OCI-LY7 (cell line): Measurements from ENCODE around the gene KLHL21. TPM values are rescaled to one million over a fixed set of nuclear protein-coding genes. Genes with fewer than 3 reads are reported as not detected.
A peak's percentile ranks its signal among the peaks of the same experiment; 100 is the strongest.

Source experiments
- BruUV-seq: library from RNA; stranded (reverse); fragments of 400-500 nt; replicated peaks from 2 replicates; lab custom pipeline; 2021; lab: Mats Ljungman, UMichigan
- CTCF ChIA-PET: fragments of 300-600 bp; sonication (Branson Sonifier 250); formaldehyde crosslinking; loops from one replicate; lab custom pipeline; 2022; ENCODE audit warnings: antibody characterized with exemption; ENCODE audit not compliant: unreplicated experiment; lab: Charles Lee
- POLR2A ChIA-PET: fragments of 300-600 bp; sonication (Branson Sonifier 250); formaldehyde crosslinking; loops from one replicate; lab custom pipeline; 2022; ENCODE audit warnings: antibody characterized with exemption; lab: Charles Lee
- DNase-seq: peaks from one replicate; pipeline ENCODE4 v3.0.0-alpha.2; 2015; ENCODE audit warnings: low spot score
- H2AFZ ChIP-seq: fragments of 200-600 bp; sonication (generic), shearing (Covaris generic); 2 replicates; pipeline ENCODE4 v1.6.1; 2014; ENCODE audit warnings: mild to moderate bottlenecking, antibody characterized with exemption, low read length, moderate library complexity
- H3K27ac ChIP-seq: fragments of 200-600 bp; sonication (generic); 2 replicates; pipeline ENCODE4 v1.5.1; 2014; ENCODE audit warnings: mixed run types, low read depth, mild to moderate bottlenecking, moderate library complexity, low read length, inconsistent platforms; ENCODE audit not compliant: poor library complexity, severe bottlenecking
- H3K36me3 ChIP-seq: fragments of 200-600 bp; sonication (generic); 2 replicates; pipeline ENCODE4 v1.6.1; 2014; ENCODE audit warnings: mild to moderate bottlenecking, antibody characterized with exemption, low read length, moderate library complexity, mixed read lengths; ENCODE audit not compliant: insufficient read depth
- H3K4me1 ChIP-seq: fragments of 200-600 bp; sonication (generic); 2 replicates; pipeline ENCODE4 v1.5.1; 2014; ENCODE audit warnings: mild to moderate bottlenecking, low read length; ENCODE audit not compliant: insufficient read depth, poor library complexity, severe bottlenecking
- H3K4me2 ChIP-seq: fragments of 200-600 bp; sonication (generic); 2 replicates; pipeline ENCODE4 v1.6.1; 2014; ENCODE audit warnings: mild to moderate bottlenecking, low read length
- H3K4me3 ChIP-seq: fragments of 200-600 bp; sonication (generic); 2 replicates; pipeline ENCODE4 v1.5.1; 2014; ENCODE audit warnings: mild to moderate bottlenecking, low read depth, low read length; ENCODE audit not compliant: poor library complexity, severe bottlenecking
- H3K79me2 ChIP-seq: fragments of 200-600 bp; sonication (generic); 2 replicates; pipeline ENCODE4 v1.6.1; 2016; ENCODE audit warnings: low read depth, mild to moderate bottlenecking, low read length, moderate library complexity, mixed read lengths; ENCODE audit not compliant: insufficient read depth
- H3K9me2 ChIP-seq: fragments of 200-600 bp; sonication (generic); 2 replicates; pipeline ENCODE4 v1.6.1; 2016; ENCODE audit warnings: mild to moderate bottlenecking, low read length, mixed read lengths; ENCODE audit not compliant: insufficient read depth
- H3K9me3 ChIP-seq: fragments of 200-600 bp; sonication (generic); 2 replicates; pipeline ENCODE4 v1.6.1; 2014; ENCODE audit warnings: mild to moderate bottlenecking, mixed run types, low read length, mixed read lengths
- H4K20me1 ChIP-seq: fragments of 200-600 bp; sonication (generic); 2 replicates; pipeline ENCODE4 v1.6.1; 2014; ENCODE audit warnings: mild to moderate bottlenecking, antibody characterized with exemption, low read length, moderate library complexity, mixed read lengths; ENCODE audit not compliant: insufficient read depth
- EZH2phosphoT487 ChIP-seq: fragments of 200-600 bp; sonication (generic); IDR thresholded peaks from 2 replicates; pipeline ENCODE4 v1.6.1; 2018; ENCODE audit warnings: low read depth, borderline replicate concordance, mild to moderate bottlenecking, mixed run types, antibody characterized with exemption, low read length, moderate library complexity, mixed read lengths
- intact Hi-C: fragments of 100-400 bp; cut with micrococcal nuclease; formaldehyde crosslinking; loops from one replicate; pipeline ENCODE4 v1.10.0; 2022; ENCODE audit not compliant: unreplicated experiment
- total RNA-seq, 2 experiments: library from RNA; depleted of rRNA in 1 of 2; stranded (reverse); fragments of >200 nt in 1 of 2; shearing (Covaris generic) in 1 of 2; gene quantifications; 2 replicates each; pipeline ENCODE4 v1.2.3, GENCODE V29; 2014 to 2022
- TF ChIP-seq, protein P1 (sequence below): fragments of 200-600 bp; sonication (generic); conservative IDR thresholded peaks from 2 replicates; pipeline ENCODE4 v1.5.1; 2014; ENCODE audit warnings: mild to moderate bottlenecking, antibody characterized with exemption, low read length, moderate library complexity, mixed read lengths

KLHL21 gene
- total RNA-seq, 2 experiments from 2014 or later, result 7.4 to 7.6 TPM

- Histone ChIP-seq H3K4me1 (peaks cover 36% of the 10 kb centered on the region), H3K79me2 (peaks cover 19% of the 10 kb centered on the region), H3K9me3 (no peaks in the 10 kb centered on the region), H3K9me2 (no peaks in the 10 kb centered on the region), H4K20me1 (no peaks in the 10 kb centered on the region), H2AFZ (no peak overlapping the region), H3K4me3 (no peak overlapping the region), H3K4me2 (peak overlapping the region; percentile 9; the same call in 1 of the 2 replicates), H3K36me3 (peaks cover 27% of the 10 kb centered on the region), H3K27ac (no peak overlapping the region)
- TF ChIP-seq, protein P1, sequence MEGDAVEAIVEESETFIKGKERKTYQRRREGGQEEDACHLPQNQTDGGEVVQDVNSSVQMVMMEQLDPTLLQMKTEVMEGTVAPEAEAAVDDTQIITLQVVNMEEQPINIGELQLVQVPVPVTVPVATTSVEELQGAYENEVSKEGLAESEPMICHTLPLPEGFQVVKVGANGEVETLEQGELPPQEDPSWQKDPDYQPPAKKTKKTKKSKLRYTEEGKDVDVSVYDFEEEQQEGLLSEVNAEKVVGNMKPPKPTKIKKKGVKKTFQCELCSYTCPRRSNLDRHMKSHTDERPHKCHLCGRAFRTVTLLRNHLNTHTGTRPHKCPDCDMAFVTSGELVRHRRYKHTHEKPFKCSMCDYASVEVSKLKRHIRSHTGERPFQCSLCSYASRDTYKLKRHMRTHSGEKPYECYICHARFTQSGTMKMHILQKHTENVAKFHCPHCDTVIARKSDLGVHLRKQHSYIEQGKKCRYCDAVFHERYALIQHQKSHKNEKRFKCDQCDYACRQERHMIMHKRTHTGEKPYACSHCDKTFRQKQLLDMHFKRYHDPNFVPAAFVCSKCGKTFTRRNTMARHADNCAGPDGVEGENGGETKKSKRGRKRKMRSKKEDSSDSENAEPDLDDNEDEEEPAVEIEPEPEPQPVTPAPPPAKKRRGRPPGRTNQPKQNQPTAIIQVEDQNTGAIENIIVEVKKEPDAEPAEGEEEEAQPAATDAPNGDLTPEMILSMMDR, result no peak
- TF ChIP-seq EZH2phosphoT487, result no peak
- intact Hi-C loops, result no loop called here
- POLR2A ChIA-PET, result interaction anchor here (0.7 kb wide), 1 partner anchor 42 kb away, joined by 4 read pairs; no protein-coding TSS in a partner anchor
- no TSS peak for BruUV-seq
- DNase-seq, result no peak
- CTCF ChIA-PET, result no interaction called here
These were observed 18.3 kb downstream of the KLHL21 start for GRCh38 chr1:6584126-6585080.

DNA sequence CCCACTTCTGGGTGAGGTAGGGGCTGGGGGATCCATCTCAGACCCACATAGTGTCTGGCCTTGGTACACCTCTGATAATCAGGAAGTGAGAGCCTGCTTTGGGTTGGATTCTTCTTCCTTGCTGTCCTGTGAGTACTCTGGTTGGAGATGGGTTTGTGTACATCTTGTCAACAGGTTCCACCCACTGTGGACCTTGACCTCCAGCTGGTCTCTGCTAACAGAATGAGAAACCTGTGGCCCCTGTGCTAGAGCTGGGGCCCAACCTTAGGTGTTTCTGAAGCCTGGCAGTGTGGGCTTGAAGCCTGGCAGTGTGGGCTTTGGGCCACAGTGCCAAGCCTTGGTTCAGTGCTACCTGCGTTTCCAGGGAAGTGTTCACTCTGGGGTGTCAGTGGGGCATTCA, 20.3 kb downstream of the KLHL21 start:
- peak overlapping the region; percentile 86 for H3K4me3 ChIP-seq
- peaks cover 7% of the 10 kb centered on the region; the same call in 1 of the 2 replicates for H3K36me3 ChIP-seq
- POLR2A ChIA-PET, result interaction anchor here (0.6 to 1.1 kb wide), 2 partner anchors 29 to 123 kb away, joined by 3 to 4 read pairs; no protein-coding TSS in a partner anchor
- peaks cover 35% of the 10 kb centered on the region for H3K4me1 ChIP-seq
- intact Hi-C loops, result no loop called here
- no peaks in the 10 kb centered on the region for H4K20me1 ChIP-seq
- H3K9me2 ChIP-seq, result no peaks in the 10 kb centered on the region
- DNase-seq, result no peak
- CTCF ChIA-PET, result no interaction called here
- H3K79me2 ChIP-seq, result peaks cover 19% of the 10 kb centered on the region
- H3K27ac ChIP-seq, result peak overlapping the region; percentile 47
- H3K4me2 ChIP-seq, result peak overlapping the region; percentile 98
- no peaks in the 10 kb centered on the region for H3K9me3 ChIP-seq
- TF ChIP-seq, protein P1, result no peak
- no peak for TF ChIP-seq EZH2phosphoT487
- no peak overlapping the region for H2AFZ ChIP-seq
- TSS peak; percentile 45 for BruUV-seq
